Pancreas (tissue), 10 donors: ENCODE measurements around the gene KSR1. TPM values are rescaled to one million over a fixed set of nuclear protein-coding genes. Genes with fewer than 3 reads are reported as not detected.

Source experiments
- ATAC-seq, 4 donors: fragments of 200-7000 bp; cut with Tn5 transposase; one replicate each; pipeline versions ENCODE4 v1.8.0 to v1.9.1; 2020; ENCODE audit warnings: mild to moderate bottlenecking in 4 of 4, moderate library complexity in 4 of 4
- DNase-seq, 6 donors: peaks; one replicate each; pipeline ENCODE4 v3.0.0-alpha.2; 2020
- FAIRE-seq: peaks from 2 replicates; lab custom pipeline; 2012; peaks lifted over from hg19 to GRCh38; lab: Jason Lieb, UNC
- H3K27ac ChIP-seq, 4 donors: fragments of 200-600 bp; sonication (generic); 1 replicate in 3 of 4; 2 replicates in 1 of 4; pipeline versions ENCODE4 v1.5.0 to v1.8.0; 2020
- H3K27me3 ChIP-seq, 4 donors: fragments of 200-600 bp; one replicate each; pipeline ENCODE4 v1.8.0; 2021
- H3K36me3 ChIP-seq, 3 donors: fragments of 200-600 bp; sonication (generic) in 1 of 3; one replicate each; pipeline versions ENCODE4 v1.5.0 to v1.8.0; 2020 to 2021
- H3K4me1 ChIP-seq, 3 donors: fragments of 200-600 bp; one replicate each; pipeline ENCODE4 v1.8.0; 2021
- H3K4me3 ChIP-seq, 4 donors: fragments of 200-600 bp; sonication (generic) in 2 of 4; one replicate each; pipeline versions ENCODE4 v1.5.0 to v1.8.0; 2020 to 2021
- H3K9me3 ChIP-seq, 4 donors: fragments of 200-600 bp; one replicate each; pipeline ENCODE4 v1.8.0; 2021
- CTCF ChIP-seq, 4 donors: fragments of 200-600 bp; sonication (generic) in 3 of 4; IDR thresholded peaks; one replicate each; pipeline versions ENCODE4 v1.5.0 to v1.8.0; 2021; ENCODE audit warnings: antibody characterized with exemption in 4 of 4
- WGBS, 2 donors: extraction: QIAGEN DNeasy Blood & Tissue Kit; methylation state at CpG; one replicate each; pipeline ENCODE4 v1.1.7; 2013; 5-methylcytosine and 5-hydroxymethylcytosine counted together
- intact Hi-C, 3 donors: fragments of 100-400 bp; cut with DNase I; formaldehyde crosslinking; loops; one replicate each; pipeline versions ENCODE4 v1.11.1 to v1.14.2; 2022
- polyA plus RNA-seq, 2 donors: library from polyadenylated mRNA; stranded (reverse); fragments of 200-250 nt; gene quantifications; one replicate each; pipeline ENCODE4 v1.2.3, GENCODE V29; 2013
- total RNA-seq, 6 donors: library from RNA; stranded (reverse); fragmentation: NEBNext Ultra II Directional in 4 of 6; extraction: Animal tissue kit (Norgen Biotek cat#: 25700) in 4 of 6; gene quantifications; one replicate each; pipeline versions ENCODE4 v1.2.1 to v1.2.4, GENCODE V29; 2021 to 2023
- donor health status: healthy with polysubstance abuse.
- donor health status: DM: no; HTN: no; CAD: no; lungs with moderate emphysema.
- donor health status: DM: no; HTN: no; CAD: no.
- donor health status: control.
- donor health status: control.
- donor health status: Bipolar disorder and iron deficiency.
- donor health status: DM: yes; HTN: yes; CAD: no.
- donor health status: DM: no; HTN: no; CAD: no.
- donor health status: DM: no; HTN: no; CAD: no.
- donor health status: DM: yes; HTN: yes; CAD: no.

KSR1 gene
- total and polyA plus RNA-seq, 8 donors: 68.2 to 139 (median 103) TPM

DNA sequence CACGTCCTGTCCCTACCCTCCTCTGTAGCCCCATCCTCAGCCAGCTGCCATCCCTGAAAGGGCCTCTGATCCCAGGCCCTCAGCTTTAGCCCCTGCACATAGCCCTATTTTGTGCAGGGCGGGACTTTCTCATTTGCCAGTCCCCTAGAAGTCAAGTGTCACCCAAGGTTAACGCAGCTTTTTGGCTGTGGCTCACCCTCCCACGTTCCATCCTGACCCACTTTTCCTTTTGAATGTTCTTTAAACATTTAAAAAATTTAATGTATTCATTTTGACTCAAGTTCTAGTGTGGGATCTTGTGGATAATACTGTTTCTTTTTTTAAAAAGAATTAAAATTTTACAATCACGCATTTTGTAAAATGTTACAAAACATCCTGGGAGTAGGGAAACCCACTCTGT is 112.6 kb downstream of the KSR1 start:
- H3K4me3 ChIP-seq: no peak overlapping the region
- FAIRE-seq (no peak), DNase-seq (no peak), ATAC-seq (no peak)
- no peaks in the 10 kb centered on the region for H3K9me3 ChIP-seq
- peaks cover 24 to 59% (median 34%) of the 10 kb centered on the region in 3 donors for H3K4me1 ChIP-seq
- H3K27me3 ChIP-seq: no peaks in the 10 kb centered on the region
- peak overlapping the region in 2 of 4 donors; percentile 5 to 39 for H3K27ac ChIP-seq
- intact Hi-C loops: loop anchor here in 1 of 3 donors (10.0 kb wide), 1 partner anchor 54 kb away; no protein-coding TSS in a partner anchor
- WGBS, 2 donors: 67 to 68% methylated on average over 5 of the region's 5 CpGs
- peaks cover 0 to 3% (median 0%) of the 10 kb centered on the region in 3 donors for H3K36me3 ChIP-seq
- TF ChIP-seq CTCF (IDR thresholded peaks at IDR 0.05): no peak

GRCh38 chr17:27569257-27569722 is 113.0 kb downstream of the KSR1 start:
- H3K9me3 ChIP-seq: no peaks in the 10 kb centered on the region
- H3K4me3 ChIP-seq: no peak overlapping the region
- WGBS, 2 donors: 54 to 62% methylated on average over 6 of the region's 6 CpGs
- peak in 3 of 4 donors; percentile 14 to 30 (median 27) for TF ChIP-seq CTCF (IDR thresholded peaks at IDR 0.05)
- H3K4me1 ChIP-seq: peaks cover 28 to 64% (median 35%) of the 10 kb centered on the region in 3 donors
- FAIRE-seq: no peak
- peak in 3 of 6 donors; percentile 52 to 63 (median 60) for DNase-seq
- peaks cover 0 to 3% (median 0%) of the 10 kb centered on the region in 3 donors for H3K36me3 ChIP-seq
- H3K27me3 ChIP-seq: no peaks in the 10 kb centered on the region
- intact Hi-C loops: loop anchor here in 1 of 3 donors (10.0 kb wide), 1 partner anchor 54 kb away; no protein-coding TSS in a partner anchor
- peak; percentile 35 to 75 (median 70) for ATAC-seq
- H3K27ac ChIP-seq: peak overlapping the region in 2 of 4 donors; percentile 41 to 50

DNA sequence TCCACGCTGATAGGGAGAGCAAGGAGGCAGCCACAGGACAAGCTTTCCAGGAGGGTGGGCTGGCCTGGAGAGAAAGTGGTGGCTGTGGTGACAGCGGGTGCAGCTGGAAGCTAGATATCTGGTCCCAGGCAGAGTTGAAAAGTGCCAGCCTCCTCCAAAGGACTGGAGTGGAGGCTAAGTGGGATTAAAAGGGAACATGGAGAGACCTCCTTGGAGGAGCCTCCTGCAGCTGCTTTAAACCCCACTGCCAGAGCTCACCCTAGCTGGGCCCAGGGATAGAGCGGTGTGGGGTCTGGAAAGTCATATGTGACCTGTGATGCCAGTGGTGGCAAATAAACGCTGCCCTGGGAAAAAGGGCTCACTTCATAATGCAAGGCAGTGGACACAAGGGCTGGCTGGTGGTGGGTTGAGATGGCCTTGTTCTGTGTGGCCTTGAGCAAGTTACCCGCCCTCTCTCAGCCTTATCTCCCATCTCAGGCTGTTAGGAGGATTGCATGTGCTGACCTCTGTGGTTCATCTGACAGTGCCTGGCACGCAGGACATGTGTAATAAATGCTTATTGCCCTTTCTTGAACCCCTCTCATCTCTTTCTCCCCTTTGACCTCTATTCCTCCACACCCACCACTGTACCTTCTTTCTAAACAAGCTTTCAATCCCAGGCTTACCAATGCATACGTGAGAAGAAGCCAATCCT is 113.8 kb downstream of the KSR1 start:
- ATAC-seq (peak; percentile 36 to 70 (median 56)), FAIRE-seq (no peak), DNase-seq (no peak)
- peaks cover 29 to 71% (median 35%) of the 10 kb centered on the region in 3 donors for H3K4me1 ChIP-seq
- H3K36me3 ChIP-seq: peaks cover 0 to 3% (median 0%) of the 10 kb centered on the region in 3 donors
- 45 to 54% methylated on average over 7 of the region's 7 CpGs for WGBS, 2 donors
- H3K4me3 ChIP-seq: no peak overlapping the region
- no peak for TF ChIP-seq CTCF (IDR thresholded peaks at IDR 0.05)
- no peaks in the 10 kb centered on the region for H3K27me3 ChIP-seq
- H3K9me3 ChIP-seq: no peaks in the 10 kb centered on the region
- peak overlapping the region in 3 of 4 donors; percentile 41 to 50 (median 49) for H3K27ac ChIP-seq
- intact Hi-C loops: loop anchor here in 1 of 3 donors (10.0 kb wide), 1 partner anchor 55 kb away; no protein-coding TSS in a partner anchor

- no peak overlapping the region for H3K4me3 ChIP-seq
- 68 to 78% methylated on average over 7 of the region's 7 CpGs for WGBS, 2 donors
- no peak for FAIRE-seq
Observed at GRCh38 chr17:27570578-27570914, 114.3 kb downstream of the KSR1 start.

More at GRCh38 chr17:27570578-27570914, 114.3 kb downstream of the KSR1 start:
- TF ChIP-seq CTCF (IDR thresholded peaks at IDR 0.05): no peak
- Histone ChIP-seq H3K27ac (peak overlapping the region in 3 of 4 donors; percentile 41 to 50 (median 46)), H3K36me3 (peaks cover 0 to 3% (median 0%) of the 10 kb centered on the region in 3 donors), H3K4me1 (peaks cover 30 to 76% (median 35%) of the 10 kb centered on the region in 3 donors), H3K9me3 (no peaks in the 10 kb centered on the region), H3K27me3 (no peaks in the 10 kb centered on the region)
- intact Hi-C loops: no loop called here
- no peak for DNase-seq
- ATAC-seq: peak in 2 of 4 donors; percentile 1
